ENCODE measurements around the gene CST7.

CST7 gene

GRCh38 chr20:24937579-24937978, 11.5 kb upstream of the CST7 start:
- H3K9me3 ChIP-seq (ENCODE audit: control insufficient read depth, low read length), result peaks cover 15% of the 10 kb centered on the region
- H4K91ac ChIP-seq (ENCODE audit: low read length), result no peak overlapping the region
- H3K4me2 ChIP-seq (ENCODE audit: low read length, poor library complexity, severe bottlenecking), result no peak overlapping the region
- H2AK5ac ChIP-seq (ENCODE audit: low read length, severe bottlenecking), result no peak overlapping the region
- H2BK120ac ChIP-seq (ENCODE audit: low read depth, low read length), result no peak overlapping the region
- no peaks in the 10 kb centered on the region for H3K36me3 ChIP-seq (ENCODE audit: control insufficient read depth in 1 of 2, insufficient read depth in 2 of 2, low read depth in 1 of 2, low read length in 2 of 2)
- H3K4me3 ChIP-seq (ENCODE audit: insufficient read depth in 1 of 2, low read depth in 1 of 2, low read length in 2 of 2), result no peak overlapping the region
- H2BK15ac ChIP-seq (ENCODE audit: low read depth, poor library complexity, severe bottlenecking), result no peak overlapping the region
- H3K18ac ChIP-seq (ENCODE audit: low read depth in 1 of 2, low read length in 2 of 2), result no peak overlapping the region
- H3K27me3 ChIP-seq (ENCODE audit: control insufficient read depth in 1 of 2, insufficient read depth in 1 of 2, low read length in 2 of 2), result peaks cover 0 to 8% of the 10 kb centered on the region in 2 experiments
- DNase-seq, result no peak
- no peak overlapping the region for H3K27ac ChIP-seq (ENCODE audit: low read length, poor library complexity, severe bottlenecking)
- H3K23ac ChIP-seq (ENCODE audit: low read length in 2 of 2), result no peak overlapping the region
- 13% methylated on average over 1 of the region's 1 CpG for WGBS
- no peak overlapping the region for H2BK5ac ChIP-seq (ENCODE audit: low read depth, low read length, poor library complexity, severe bottlenecking)
- no peak overlapping the region for H2AFZ ChIP-seq (ENCODE audit: low read depth, low read length)
- H3K79me1 ChIP-seq (replicated peaks; ENCODE audit: low read length, poor library complexity, severe bottlenecking), result no peaks in the 10 kb centered on the region
- no peaks in the 10 kb centered on the region for H3K4me1 ChIP-seq (ENCODE audit: control insufficient read depth, insufficient read depth, low read depth, low read length)
- no peak overlapping the region for H4K8ac ChIP-seq (ENCODE audit: low read length)
- H3K4ac ChIP-seq (ENCODE audit: low read depth in 1 of 2, low read length in 2 of 2), result no peak overlapping the region
- H3K14ac ChIP-seq (ENCODE audit: low read length in 2 of 2), result no peak overlapping the region
- H3K9ac ChIP-seq (ENCODE audit: low read length), result no peak overlapping the region
- H2BK12ac ChIP-seq (ENCODE audit: low read length in 2 of 2), result no peak overlapping the region

- Histone ChIP-seq H3K27me3 (ENCODE audit: control insufficient read depth in 1 of 2, insufficient read depth in 1 of 2, low read length in 2 of 2) (peaks cover 0 to 8% of the 10 kb centered on the region in 2 experiments), H2AFZ (ENCODE audit: low read depth, low read length) (no peak overlapping the region), H3K27ac (ENCODE audit: low read length, poor library complexity, severe bottlenecking) (no peak overlapping the region), H3K23ac (ENCODE audit: low read length in 2 of 2) (no peak overlapping the region), H2BK15ac (ENCODE audit: low read depth, poor library complexity, severe bottlenecking) (no peak overlapping the region), H2BK120ac (ENCODE audit: low read depth, low read length) (no peak overlapping the region), H3K36me3 (ENCODE audit: control insufficient read depth in 1 of 2, insufficient read depth in 2 of 2, low read depth in 1 of 2, low read length in 2 of 2) (no peaks in the 10 kb centered on the region), H2AK5ac (ENCODE audit: low read length, severe bottlenecking) (no peak overlapping the region), H3K4ac (ENCODE audit: low read depth in 1 of 2, low read length in 2 of 2) (no peak overlapping the region), H3K4me1 (ENCODE audit: control insufficient read depth, insufficient read depth, low read depth, low read length) (no peaks in the 10 kb centered on the region), H4K8ac (ENCODE audit: low read length) (no peak overlapping the region), H2BK12ac (ENCODE audit: low read length in 2 of 2) (no peak overlapping the region), H2BK5ac (ENCODE audit: low read depth, low read length, poor library complexity, severe bottlenecking) (no peak overlapping the region), H3K4me3 (ENCODE audit: insufficient read depth in 1 of 2, low read depth in 1 of 2, low read length in 2 of 2) (no peak overlapping the region), H4K91ac (ENCODE audit: low read length) (no peak overlapping the region), H3K4me2 (ENCODE audit: low read length, poor library complexity, severe bottlenecking) (no peak overlapping the region), H3K79me1 (replicated peaks; ENCODE audit: low read length, poor library complexity, severe bottlenecking) (no peaks in the 10 kb centered on the region), H3K14ac (ENCODE audit: low read length in 2 of 2) (no peak overlapping the region), H3K9me3 (ENCODE audit: control insufficient read depth, low read length) (peaks cover 16% of the 10 kb centered on the region), H3K18ac (ENCODE audit: low read depth in 1 of 2, low read length in 2 of 2) (no peak overlapping the region), H3K9ac (ENCODE audit: low read length) (no peak overlapping the region)
- DNase-seq, result no peak
- 82% methylated on average over 5 of the region's 5 CpGs for WGBS
Measured at GRCh38 chr20:24938498-24938897, 10.6 kb upstream of the CST7 start.

- H2AFZ ChIP-seq (ENCODE audit: low read depth, low read length), result no peak overlapping the region
Measured at GRCh38 chr20:24939036-24939435, 10.0 kb upstream of the CST7 start.

GRCh38 chr20:24942679-24943078, 6.4 kb upstream of the CST7 start:
- Histone ChIP-seq H3K27ac (ENCODE audit: low read length, poor library complexity, severe bottlenecking) (no peak overlapping the region), H2BK15ac (ENCODE audit: low read depth, poor library complexity, severe bottlenecking) (no peak overlapping the region), H3K4me3 (ENCODE audit: insufficient read depth in 1 of 2, low read depth in 1 of 2, low read length in 2 of 2) (no peak overlapping the region), H3K4me1 (ENCODE audit: control insufficient read depth, insufficient read depth, low read depth, low read length) (no peaks in the 10 kb centered on the region), H3K4me2 (ENCODE audit: low read length, poor library complexity, severe bottlenecking) (no peak overlapping the region), H3K9me3 (ENCODE audit: control insufficient read depth, low read length) (peaks cover 10% of the 10 kb centered on the region), H2BK120ac (ENCODE audit: low read depth, low read length) (no peak overlapping the region), H3K18ac (ENCODE audit: low read depth in 1 of 2, low read length in 2 of 2) (no peak overlapping the region), H2AFZ (ENCODE audit: low read depth, low read length) (no peak overlapping the region), H3K23ac (ENCODE audit: low read length in 2 of 2) (no peak overlapping the region), H3K79me1 (replicated peaks; ENCODE audit: low read length, poor library complexity, severe bottlenecking) (no peaks in the 10 kb centered on the region), H3K9ac (ENCODE audit: low read length) (no peak overlapping the region), H2AK5ac (ENCODE audit: low read length, severe bottlenecking) (no peak overlapping the region), H3K14ac (ENCODE audit: low read length in 2 of 2) (no peak overlapping the region), H3K36me3 (ENCODE audit: control insufficient read depth in 1 of 2, insufficient read depth in 2 of 2, low read depth in 1 of 2, low read length in 2 of 2) (no peaks in the 10 kb centered on the region), H3K27me3 (ENCODE audit: control insufficient read depth in 1 of 2, insufficient read depth in 1 of 2, low read length in 2 of 2) (peaks cover 0 to 8% of the 10 kb centered on the region in 2 experiments), H2BK5ac (ENCODE audit: low read depth, low read length, poor library complexity, severe bottlenecking) (no peak overlapping the region), H4K8ac (ENCODE audit: low read length) (no peak overlapping the region), H2BK12ac (ENCODE audit: low read length in 2 of 2) (no peak overlapping the region), H4K91ac (ENCODE audit: low read length) (no peak overlapping the region), H3K4ac (ENCODE audit: low read depth in 1 of 2, low read length in 2 of 2) (no peak overlapping the region)
- DNase-seq, result no peak
- WGBS, result 63% methylated on average over 6 of the region's 6 CpGs

More at GRCh38 chr20:24939036-24939435, 10.0 kb upstream of the CST7 start:
- H2BK120ac ChIP-seq (ENCODE audit: low read depth, low read length), result no peak overlapping the region
- no peaks in the 10 kb centered on the region for H3K4me1 ChIP-seq (ENCODE audit: control insufficient read depth, insufficient read depth, low read depth, low read length)
- H2BK12ac ChIP-seq (ENCODE audit: low read length in 2 of 2), result no peak overlapping the region
- H3K79me1 ChIP-seq (replicated peaks; ENCODE audit: low read length, poor library complexity, severe bottlenecking), result no peaks in the 10 kb centered on the region
- no peak overlapping the region for H4K8ac ChIP-seq (ENCODE audit: low read length)
- H3K27ac ChIP-seq (ENCODE audit: low read length, poor library complexity, severe bottlenecking), result no peak overlapping the region
- H3K14ac ChIP-seq (ENCODE audit: low read length in 2 of 2), result no peak overlapping the region
- H3K4me2 ChIP-seq (ENCODE audit: low read length, poor library complexity, severe bottlenecking), result no peak overlapping the region
- peaks cover 16% of the 10 kb centered on the region for H3K9me3 ChIP-seq (ENCODE audit: control insufficient read depth, low read length)
- peaks cover 0 to 8% of the 10 kb centered on the region in 2 experiments for H3K27me3 ChIP-seq (ENCODE audit: control insufficient read depth in 1 of 2, insufficient read depth in 1 of 2, low read length in 2 of 2)
- H2BK5ac ChIP-seq (ENCODE audit: low read depth, low read length, poor library complexity, severe bottlenecking), result no peak overlapping the region
- no peak overlapping the region for H3K4ac ChIP-seq (ENCODE audit: low read depth in 1 of 2, low read length in 2 of 2)
- H2BK15ac ChIP-seq (ENCODE audit: low read depth, poor library complexity, severe bottlenecking), result no peak overlapping the region
- H3K4me3 ChIP-seq (ENCODE audit: insufficient read depth in 1 of 2, low read depth in 1 of 2, low read length in 2 of 2), result no peak overlapping the region
- H3K18ac ChIP-seq (ENCODE audit: low read depth in 1 of 2, low read length in 2 of 2), result no peak overlapping the region
- H4K91ac ChIP-seq (ENCODE audit: low read length), result no peak overlapping the region
- H2AK5ac ChIP-seq (ENCODE audit: low read length, severe bottlenecking), result no peak overlapping the region
- 60% methylated on average over 4 of the region's 4 CpGs for WGBS
- no peak overlapping the region for H3K23ac ChIP-seq (ENCODE audit: low read length in 2 of 2)
- no peak overlapping the region for H3K9ac ChIP-seq (ENCODE audit: low read length)
- no peaks in the 10 kb centered on the region for H3K36me3 ChIP-seq (ENCODE audit: control insufficient read depth in 1 of 2, insufficient read depth in 2 of 2, low read depth in 1 of 2, low read length in 2 of 2)
- DNase-seq, result no peak

Data from mesenchymal stem cell (in vitro differentiated cells and primary cell).